Choroid plexus epithelial cell (primary cell): ENCODE data around the gene POT1.

Experiments
- DNase-seq: peaks from one replicate; pipeline ENCODE4 v3.0.0-alpha.2; 2010; ENCODE audit warnings: low read depth
- H3K4me3 ChIP-seq: 2 replicates; pipeline ENCODE4 v1.5.1; 2011; ENCODE audit warnings: low read depth, mild to moderate bottlenecking, control low read depth, low read length, moderate library complexity
- CTCF ChIP-seq: conservative IDR thresholded peaks from 2 replicates; pipeline ENCODE4 v1.5.1; 2011; ENCODE audit warnings: low read depth, mild to moderate bottlenecking, control low read depth, inconsistent platforms, low read length, moderate library complexity

Gene POT1

GRCh38 chr7:124912972-124913371 is 16.7 kb downstream of the POT1 start:
- H3K4me3 ChIP-seq = no peak overlapping the region
- no peak for TF ChIP-seq CTCF
- DNase-seq = no peak

- no peak for TF ChIP-seq CTCF
- DNase-seq = no peak
- no peak overlapping the region for H3K4me3 ChIP-seq
Observed at GRCh38 chr7:124909808-124910207, 19.8 kb downstream of the POT1 start.

GRCh38 chr7:124908259-124908658 is 21.4 kb downstream of the POT1 start:
- H3K4me3 ChIP-seq = no peak overlapping the region
- no peak for TF ChIP-seq CTCF
- DNase-seq = peak; percentile 47

GRCh38 chr7:124907490-124907889 is 22.1 kb downstream of the POT1 start:
- TF ChIP-seq CTCF = no peak
- H3K4me3 ChIP-seq = no peak overlapping the region
- DNase-seq = no peak

- TF ChIP-seq CTCF = no peak
- DNase-seq = no peak
- no peak overlapping the region for H3K4me3 ChIP-seq
Observed at GRCh38 chr7:124898531-124898930, 31.1 kb downstream of the POT1 start.

- no peak for DNase-seq
- no peak for TF ChIP-seq CTCF
- no peak overlapping the region for H3K4me3 ChIP-seq
Observed at GRCh38 chr7:124896001-124896400, 33.6 kb downstream of the POT1 start.

- no peak overlapping the region for H3K4me3 ChIP-seq
- TF ChIP-seq CTCF = no peak
- DNase-seq = no peak
Observed at GRCh38 chr7:124893140-124893827, 36.3 kb downstream of the POT1 start.
